ENCODE results near the gene JAK3. TPM values are rescaled to one million over a fixed set of nuclear protein-coding genes. Genes with fewer than 3 reads are reported as not detected.
A peak's percentile ranks its signal among the peaks of the same experiment; 100 is the strongest.

The JAK3 gene
- total RNA-seq, 1 donor from 2014 or later: 15.9 TPM

DNA sequence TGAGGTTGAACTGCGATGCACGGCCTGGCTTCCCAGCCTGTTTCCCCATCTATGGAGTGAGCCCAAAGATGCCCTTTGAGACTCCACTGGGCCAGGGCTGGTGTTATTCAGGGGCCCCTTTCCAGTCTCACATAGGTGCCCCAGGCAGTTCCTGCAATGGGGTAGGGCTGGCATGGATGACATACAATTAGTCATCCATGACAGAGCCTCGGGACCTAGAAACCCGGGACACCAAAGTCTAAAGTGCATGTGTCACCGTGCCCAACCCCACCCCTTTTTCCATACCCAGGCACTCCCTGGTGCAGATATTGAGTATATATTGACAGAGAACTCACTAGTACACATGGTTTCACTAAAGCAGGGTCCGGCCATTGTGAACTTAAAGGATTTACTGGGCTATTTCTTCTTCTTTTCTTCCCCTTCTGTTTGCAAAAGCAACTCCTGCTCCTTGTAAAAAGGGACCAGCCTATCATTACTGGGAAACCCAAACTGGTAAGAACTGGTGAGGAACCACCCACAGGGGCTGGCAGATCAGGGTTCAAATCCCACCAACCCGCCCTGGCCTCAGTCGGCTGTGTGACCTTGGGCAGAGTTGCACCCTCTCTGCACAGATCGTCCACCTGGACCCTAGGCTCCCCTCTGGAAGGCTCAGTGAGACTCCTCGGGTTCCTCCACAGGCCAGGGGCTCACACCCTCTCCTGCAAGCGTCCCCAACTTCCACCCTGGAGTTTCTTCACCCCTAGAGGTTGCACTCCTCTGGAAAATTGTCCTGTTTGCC, 50.2 kb downstream of the JAK3 start:
- DNase-seq: no peak
- H3K9me3 ChIP-seq: no peaks in the 10 kb centered on the region
- peak in 1 of 2 donors; percentile 35 for ATAC-seq
- TF ChIP-seq, protein P1, sequence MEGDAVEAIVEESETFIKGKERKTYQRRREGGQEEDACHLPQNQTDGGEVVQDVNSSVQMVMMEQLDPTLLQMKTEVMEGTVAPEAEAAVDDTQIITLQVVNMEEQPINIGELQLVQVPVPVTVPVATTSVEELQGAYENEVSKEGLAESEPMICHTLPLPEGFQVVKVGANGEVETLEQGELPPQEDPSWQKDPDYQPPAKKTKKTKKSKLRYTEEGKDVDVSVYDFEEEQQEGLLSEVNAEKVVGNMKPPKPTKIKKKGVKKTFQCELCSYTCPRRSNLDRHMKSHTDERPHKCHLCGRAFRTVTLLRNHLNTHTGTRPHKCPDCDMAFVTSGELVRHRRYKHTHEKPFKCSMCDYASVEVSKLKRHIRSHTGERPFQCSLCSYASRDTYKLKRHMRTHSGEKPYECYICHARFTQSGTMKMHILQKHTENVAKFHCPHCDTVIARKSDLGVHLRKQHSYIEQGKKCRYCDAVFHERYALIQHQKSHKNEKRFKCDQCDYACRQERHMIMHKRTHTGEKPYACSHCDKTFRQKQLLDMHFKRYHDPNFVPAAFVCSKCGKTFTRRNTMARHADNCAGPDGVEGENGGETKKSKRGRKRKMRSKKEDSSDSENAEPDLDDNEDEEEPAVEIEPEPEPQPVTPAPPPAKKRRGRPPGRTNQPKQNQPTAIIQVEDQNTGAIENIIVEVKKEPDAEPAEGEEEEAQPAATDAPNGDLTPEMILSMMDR (IDR thresholded peaks at IDR 0.05): no peak
- intact Hi-C loops (cut with DNase I): no loop called here
- H3K36me3 ChIP-seq: no peaks in the 10 kb centered on the region
- no peak overlapping the region for H3K27ac ChIP-seq
- H3K4me1 ChIP-seq: peaks cover 13% of the 10 kb centered on the region
- no peak overlapping the region for H3K4me3 ChIP-seq
- peaks cover 43% of the 10 kb centered on the region for H3K27me3 ChIP-seq (ENCODE audit: low read depth)

DNA sequence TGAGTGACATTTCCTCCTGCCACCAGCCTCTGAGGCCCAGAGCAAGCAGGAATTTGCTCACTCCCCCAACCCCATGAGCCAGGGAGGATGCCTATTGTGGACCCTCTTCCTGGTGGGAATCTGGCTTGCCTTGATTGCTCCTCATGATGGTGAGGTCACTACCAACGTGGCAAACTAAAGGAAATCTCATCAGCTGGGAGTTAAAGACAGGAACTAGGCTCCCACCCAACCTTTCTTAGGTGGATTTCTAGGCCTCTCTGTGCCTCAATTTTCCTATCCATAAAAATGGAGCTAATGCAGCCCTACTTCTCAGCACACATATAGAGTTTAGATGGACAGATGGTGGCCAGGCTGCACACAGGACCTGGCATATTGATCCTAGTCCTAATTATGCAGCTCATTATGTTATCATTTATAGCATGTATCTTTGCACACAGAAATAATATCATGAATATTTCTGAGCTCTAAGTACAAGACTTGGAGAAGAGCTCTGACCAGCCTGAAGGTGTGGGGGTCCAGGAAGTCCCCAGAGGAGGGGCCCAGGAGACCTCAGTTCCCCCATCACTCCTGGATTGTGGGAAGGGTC, 50.9 kb downstream of the JAK3 start:
- Histone ChIP-seq H3K4me1 (peaks cover 13% of the 10 kb centered on the region), H3K9me3 (no peaks in the 10 kb centered on the region), H3K4me3 (no peak overlapping the region), H3K36me3 (no peaks in the 10 kb centered on the region), H3K27ac (no peak overlapping the region), H3K27me3 (ENCODE audit: low read depth) (peaks cover 43% of the 10 kb centered on the region)
- intact Hi-C loops (cut with DNase I): no loop called here
- DNase-seq: no peak
- TF ChIP-seq, protein P1 (IDR thresholded peaks at IDR 0.05): no peak
- no peak for ATAC-seq

DNA sequence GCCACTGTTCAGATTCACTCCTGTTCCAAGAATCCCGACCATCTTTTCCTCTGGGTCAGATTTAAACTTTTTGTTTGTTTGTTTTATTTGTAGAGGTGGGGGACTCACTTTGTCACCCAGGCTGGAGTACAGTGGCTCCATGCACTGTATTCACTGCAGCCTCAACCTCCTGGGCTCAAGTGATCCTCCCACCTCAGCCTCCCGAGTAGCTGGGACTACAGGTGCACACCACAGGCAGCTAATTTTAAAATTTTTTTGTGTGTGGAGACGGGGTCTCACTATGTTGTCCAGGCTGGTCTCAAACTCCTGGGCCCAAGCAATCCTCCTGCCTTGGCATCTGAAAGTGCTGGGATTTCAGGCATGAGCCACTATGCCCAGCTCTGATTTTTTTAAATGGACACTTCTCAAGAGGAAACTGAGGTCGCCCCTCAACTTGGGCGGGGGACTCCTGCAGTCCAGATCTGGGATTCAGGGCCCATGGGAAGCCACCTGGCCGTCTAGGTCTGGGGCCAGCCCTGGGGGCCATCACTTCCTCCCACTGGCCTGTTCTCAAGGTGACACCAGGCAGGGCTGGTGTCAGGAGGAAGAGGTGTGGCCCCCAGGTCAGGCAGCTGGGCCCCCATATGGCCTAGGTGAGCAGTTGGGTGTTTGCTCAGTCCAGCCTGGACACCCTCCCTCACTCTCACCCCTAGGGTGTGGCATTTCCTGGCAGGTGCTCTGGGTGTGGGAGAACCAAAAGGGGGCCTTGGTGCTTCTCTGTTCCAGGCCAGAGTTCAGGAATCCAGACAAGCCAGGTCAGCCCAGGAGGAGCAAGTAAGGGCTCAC, 51.6 kb downstream of the JAK3 start:
- ATAC-seq: peak in 1 of 2 donors; percentile 60
- no peak overlapping the region for H3K27ac ChIP-seq
- TF ChIP-seq, protein P1 (IDR thresholded peaks at IDR 0.05): no peak

DNA sequence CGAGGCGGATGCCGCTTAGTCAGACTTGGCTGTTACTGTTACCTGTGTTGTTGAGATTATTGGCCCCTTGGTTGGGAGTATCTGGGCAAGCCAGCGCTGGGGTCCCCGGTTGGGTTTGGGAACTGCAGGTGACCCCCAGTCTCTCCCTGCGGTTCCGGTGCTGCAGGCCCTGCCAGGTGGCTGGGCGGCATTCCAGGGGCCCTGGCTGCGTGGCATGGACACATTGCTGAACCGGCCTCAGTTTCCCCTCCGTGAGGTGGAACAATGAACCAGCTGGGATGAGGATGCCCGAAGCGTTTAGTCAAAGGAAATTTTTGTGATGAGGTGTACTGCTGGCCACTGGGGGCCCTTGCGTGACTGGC, 52.3 kb downstream of the JAK3 start:
- ATAC-seq: no peak
- Histone ChIP-seq H3K4me3 (peak overlapping the region; percentile 32), H3K9me3 (no peaks in the 10 kb centered on the region), H3K4me1 (peaks cover 17% of the 10 kb centered on the region), H3K27me3 (ENCODE audit: low read depth) (peaks cover 43% of the 10 kb centered on the region), H3K36me3 (no peaks in the 10 kb centered on the region), H3K27ac (no peak overlapping the region)
- intact Hi-C loops (cut with DNase I): no loop called here
- no peak for DNase-seq
- TF ChIP-seq, protein P1 (IDR thresholded peaks at IDR 0.05): no peak

More for the DNA sequence above, 51.6 kb downstream of the JAK3 start:
- H3K27me3 ChIP-seq (ENCODE audit: low read depth): peaks cover 43% of the 10 kb centered on the region
- no peak for DNase-seq
- H3K9me3 ChIP-seq: no peaks in the 10 kb centered on the region
- no peaks in the 10 kb centered on the region for H3K36me3 ChIP-seq
- intact Hi-C loops (cut with DNase I): no loop called here
- H3K4me1 ChIP-seq: peaks cover 17% of the 10 kb centered on the region
- H3K4me3 ChIP-seq: no peak overlapping the region

DNA sequence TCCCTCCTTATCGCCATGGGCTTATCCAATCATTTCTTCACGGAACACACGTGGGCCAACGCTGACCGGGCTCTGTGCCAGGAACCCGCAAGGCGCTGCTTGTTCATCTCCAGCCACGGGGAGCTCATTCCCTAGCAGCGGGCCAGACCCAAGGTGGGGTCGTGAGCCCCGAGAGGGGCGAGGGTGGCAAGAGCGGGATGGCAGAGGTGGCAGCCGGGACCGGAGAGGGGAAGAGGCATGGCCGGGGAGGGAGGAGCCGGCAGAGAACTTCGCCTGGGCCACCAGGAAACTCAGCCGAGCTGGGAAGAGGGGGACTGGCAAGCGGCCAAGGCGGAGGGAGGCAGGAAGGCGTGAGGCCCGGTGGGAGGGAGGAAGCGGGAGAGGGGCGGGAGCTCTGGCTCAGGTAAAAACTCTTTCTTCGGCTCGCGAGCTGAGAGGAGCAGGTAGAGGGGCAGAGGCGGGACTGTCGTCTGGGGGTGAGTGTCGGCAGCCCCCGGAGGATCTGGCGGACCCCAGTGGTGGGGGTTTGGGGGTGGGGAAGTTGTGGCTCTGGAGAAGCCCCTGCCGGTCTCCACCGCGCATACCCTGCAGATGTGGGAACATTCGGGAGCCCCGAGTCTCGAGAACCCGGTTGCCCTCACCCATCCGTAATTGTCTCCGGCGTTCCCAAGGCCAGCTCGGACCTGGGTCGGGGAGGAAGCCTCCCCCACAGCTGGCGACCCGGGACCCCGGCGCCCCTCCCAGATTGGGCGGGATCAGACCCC, 52.9 kb downstream of the JAK3 start, which contains the start of gene B3GNT3:
Gene B3GNT3 (plus strand): TSS at position 408 of the 764 bp plus-strand sequence. CDS start 12,670 bp downstream, outside the sequence.
- H3K27me3 ChIP-seq (ENCODE audit: low read depth): peaks cover 40% of the 10 kb centered on the region
- no peak within 1 kb of the TSS for H3K27ac ChIP-seq
- TF ChIP-seq, protein P1 (IDR thresholded peaks at IDR 0.05): no peak
- no peaks in the 10 kb centered on the region for H3K36me3 ChIP-seq
- H3K4me3 ChIP-seq: peak within 1 kb of the TSS; percentile 32
- intact Hi-C loops (cut with DNase I): no loop called here
- H3K4me1 ChIP-seq: peaks cover 17% of the 10 kb centered on the region
- DNase-seq: peak; percentile 79
- ATAC-seq: peak in 1 of 2 donors; percentile 31
- H3K9me3 ChIP-seq: no peaks in the 10 kb centered on the region
